SK-N-SH treated with all-trans-retinoic acid at 6 μM for 48 hours (cell line): ENCODE results near the gene PIMREG.

Experiments used
- ARNTL ChIP-seq: fragments of 450-650 bp; formaldehyde crosslinking; IDR thresholded peaks from 2 replicates; pipeline ENCODE4 v1.5.0; 2020; ENCODE audit warnings: low read depth, mild to moderate bottlenecking, moderate library complexity, borderline replicate concordance
- ISL1 ChIP-seq: fragments of 250-450 bp; sonication (Bioruptor Pico); IDR thresholded peaks from 2 replicates; pipeline ENCODE4 v2.1.2; 2022; ENCODE audit warnings: mild to moderate bottlenecking, moderate library complexity
- ZFP30 ChIP-seq: fragments of 450-650 bp; formaldehyde crosslinking; IDR thresholded peaks from 2 replicates; pipeline ENCODE4 v1.5.0; 2022; ENCODE audit warnings: mild to moderate bottlenecking, moderate library complexity
- TF ChIP-seq, protein P1 (sequence below): fragments of 250-450 bp; sonication (Bioruptor Pico); IDR thresholded peaks from 2 replicates; pipeline ENCODE4 v1.5.1; 2020; ENCODE audit warnings: low read depth, mild to moderate bottlenecking, moderate library complexity
- TF ChIP-seq, protein P2 (sequence below): fragments of 250-450 bp; sonication (Bioruptor Pico); IDR thresholded peaks from 2 replicates; pipeline ENCODE4 v1.8.0; 2020; ENCODE audit warnings: mild to moderate bottlenecking, moderate library complexity, borderline replicate concordance

GRCh38 chr17:6462692-6463091 lies 18.4 kb downstream of the PIMREG start:
- TF ChIP-seq ISL1 (no peak), ARNTL (CRISPR knock-in tag) (no peak), ZFP30 (CRISPR knock-in tag) (no peak)
- TF ChIP-seq, protein P1, sequence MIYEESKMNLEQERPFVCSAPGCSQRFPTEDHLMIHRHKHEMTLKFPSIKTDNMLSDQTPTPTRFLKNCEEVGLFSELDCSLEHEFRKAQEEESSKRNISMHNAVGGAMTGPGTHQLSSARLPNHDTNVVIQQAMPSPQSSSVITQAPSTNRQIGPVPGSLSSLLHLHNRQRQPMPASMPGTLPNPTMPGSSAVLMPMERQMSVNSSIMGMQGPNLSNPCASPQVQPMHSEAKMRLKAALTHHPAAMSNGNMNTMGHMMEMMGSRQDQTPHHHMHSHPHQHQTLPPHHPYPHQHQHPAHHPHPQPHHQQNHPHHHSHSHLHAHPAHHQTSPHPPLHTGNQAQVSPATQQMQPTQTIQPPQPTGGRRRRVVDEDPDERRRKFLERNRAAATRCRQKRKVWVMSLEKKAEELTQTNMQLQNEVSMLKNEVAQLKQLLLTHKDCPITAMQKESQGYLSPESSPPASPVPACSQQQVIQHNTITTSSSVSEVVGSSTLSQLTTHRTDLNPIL: no peak
- TF ChIP-seq, protein P2, sequence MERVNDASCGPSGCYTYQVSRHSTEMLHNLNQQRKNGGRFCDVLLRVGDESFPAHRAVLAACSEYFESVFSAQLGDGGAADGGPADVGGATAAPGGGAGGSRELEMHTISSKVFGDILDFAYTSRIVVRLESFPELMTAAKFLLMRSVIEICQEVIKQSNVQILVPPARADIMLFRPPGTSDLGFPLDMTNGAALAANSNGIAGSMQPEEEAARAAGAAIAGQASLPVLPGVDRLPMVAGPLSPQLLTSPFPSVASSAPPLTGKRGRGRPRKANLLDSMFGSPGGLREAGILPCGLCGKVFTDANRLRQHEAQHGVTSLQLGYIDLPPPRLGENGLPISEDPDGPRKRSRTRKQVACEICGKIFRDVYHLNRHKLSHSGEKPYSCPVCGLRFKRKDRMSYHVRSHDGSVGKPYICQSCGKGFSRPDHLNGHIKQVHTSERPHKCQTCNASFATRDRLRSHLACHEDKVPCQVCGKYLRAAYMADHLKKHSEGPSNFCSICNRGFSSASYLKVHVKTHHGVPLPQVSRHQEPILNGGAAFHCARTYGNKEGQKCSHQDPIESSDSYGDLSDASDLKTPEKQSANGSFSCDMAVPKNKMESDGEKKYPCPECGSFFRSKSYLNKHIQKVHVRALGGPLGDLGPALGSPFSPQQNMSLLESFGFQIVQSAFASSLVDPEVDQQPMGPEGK (CRISPR knock-in tag): no peak
